HepG2 (cell line): ENCODE measurements around the gene EVA1A. TPM values are rescaled to one million over a fixed set of nuclear protein-coding genes. Genes with fewer than 3 reads are reported as not detected.
A peak's percentile ranks its signal among the peaks of the same experiment; 100 is the strongest.

ENCODE experiments used
- CEBPG ChIP-seq: IDR thresholded peaks from 2 replicates; pipeline ENCODE4 v1.6.1; 2016
- KLF6 ChIP-seq: IDR thresholded peaks from 2 replicates; pipeline ENCODE4 v1.8.0; 2016; ENCODE audit warnings: missing biosample characterization, missing genetic modification reagents
- MED8 ChIP-seq: sonication (generic); formaldehyde crosslinking; IDR thresholded peaks from 2 replicates; pipeline ENCODE4 v1.8.1; 2023; ENCODE audit warnings: mild to moderate bottlenecking, missing genetic modification reagents; ENCODE audit not compliant: insufficient replicate concordance
- USF2 ChIP-seq, 2 experiments: sonication (generic) in 1 of 2; formaldehyde crosslinking in 1 of 2; IDR thresholded peaks; 2 replicates each; pipeline versions ENCODE4 v1.5.1 to v1.6.1; 2011 to 2020; ENCODE audit warnings: borderline replicate concordance in 1 of 2, low read depth in 1 of 2, low read length in 1 of 2, mild to moderate bottlenecking in 1 of 2, missing genetic modification reagents in 1 of 2, moderate library complexity in 1 of 2
- XBP1 ChIP-seq: sonication (generic); formaldehyde crosslinking; IDR thresholded peaks from 2 replicates; pipeline ENCODE4 v1.5.0; 2020; ENCODE audit warnings: missing genetic modification reagents
- XRCC5 ChIP-seq: fragments of 200-400 bp; formaldehyde crosslinking; optimal IDR thresholded peaks from 2 replicates; pipeline ENCODE3; 2017; ENCODE audit warnings: mild to moderate bottlenecking, low read length
- ZBTB40 ChIP-seq, 2 experiments: fragments of 450-650 bp in 1 of 2; sonication (generic) in 1 of 2; formaldehyde crosslinking in 1 of 2; IDR thresholded peaks; 2 replicates each; pipeline versions ENCODE4 v1.6.1 to v1.8.0; 2016 to 2022; ENCODE audit warnings: antibody characterized with exemption in 1 of 2, mild to moderate bottlenecking in 1 of 2, missing genetic modification reagents in 1 of 2
- ZEB1 ChIP-seq: IDR thresholded peaks from 2 replicates; pipeline ENCODE4 v1.6.1; 2012; ENCODE audit warnings: mild to moderate bottlenecking, low read depth, inconsistent platforms; ENCODE audit not compliant: insufficient replicate concordance
- ZMYM2 ChIP-seq: sonication (generic); formaldehyde crosslinking; IDR thresholded peaks from 2 replicates; pipeline ENCODE4 v1.8.0; 2022; ENCODE audit warnings: mild to moderate bottlenecking, missing genetic modification reagents
- ZNF33B ChIP-seq: sonication (generic); formaldehyde crosslinking; IDR thresholded peaks from 2 replicates; pipeline ENCODE4 v1.5.1; 2020; ENCODE audit warnings: mild to moderate bottlenecking, missing genetic modification reagents
- ZNF841 ChIP-seq: sonication (generic); formaldehyde crosslinking; IDR thresholded peaks from 2 replicates; pipeline ENCODE4 v1.8.1; 2023; ENCODE audit warnings: missing genetic modification reagents, borderline replicate concordance
- polyA plus RNA-seq, 8 experiments: library from polyadenylated mRNA; depleted of rRNA in 3 of 8; stranded (reverse) in 7 of 8; unstranded in 1 of 8; fragments of >200 nt; fragmentation: Illumina TruSeq in 4 of 8; extraction: Trizol in 4 of 8; gene quantifications; 2 replicates each; pipeline versions ENCODE4 v1.2.1 to v1.2.3, GENCODE V29; 2011 to 2016; ENCODE audit warnings: low read depth in 4 of 8, missing spikeins in 1 of 8, mixed read lengths in 1 of 8; ENCODE audit not compliant: insufficient read depth in 1 of 8
- total RNA-seq, 5 experiments: library from RNA; depleted of rRNA; stranded (reverse); fragments of >200 nt; fragmentation: Illumina TruSeq; extraction: Trizol; gene quantifications; 2 replicates each; pipeline ENCODE4 v1.2.3, GENCODE V29; 2016; ENCODE audit warnings: low read depth in 1 of 5
- TF ChIP-seq, protein P1 (sequence below): sonication (generic); formaldehyde crosslinking; IDR thresholded peaks from 2 replicates; pipeline ENCODE4 v1.5.0; 2020; ENCODE audit warnings: mild to moderate bottlenecking, missing genetic modification reagents

The EVA1A gene
- total and polyA plus RNA-seq, 2 of the 13 experiments (the other 11 are each of a cell fraction or from before 2014, with no cell fraction given) = 57.5 to 57.8 TPM

- no peak for TF ChIP-seq MED8 (CRISPR knock-in tag)
- no peak for TF ChIP-seq KLF6 (CRISPR knock-in tag)
- no peak for TF ChIP-seq XRCC5
- no peak for TF ChIP-seq USF2 (IDR thresholded peaks at IDR 0.05; ENCODE audit: low read depth, low read length)
- TF ChIP-seq USF2 (CRISPR knock-in tag; IDR thresholded peaks at IDR 0.05; ENCODE audit: borderline replicate concordance) = no peak
- no peak for TF ChIP-seq ZNF841 (CRISPR knock-in tag)
- peak; percentile 65; the same call in 1 of the 2 replicates for TF ChIP-seq ZMYM2
- no peak for TF ChIP-seq CEBPG (CRISPR knock-in tag)
- no peak for TF ChIP-seq ZNF33B (CRISPR knock-in tag)
- TF ChIP-seq, protein P1, sequence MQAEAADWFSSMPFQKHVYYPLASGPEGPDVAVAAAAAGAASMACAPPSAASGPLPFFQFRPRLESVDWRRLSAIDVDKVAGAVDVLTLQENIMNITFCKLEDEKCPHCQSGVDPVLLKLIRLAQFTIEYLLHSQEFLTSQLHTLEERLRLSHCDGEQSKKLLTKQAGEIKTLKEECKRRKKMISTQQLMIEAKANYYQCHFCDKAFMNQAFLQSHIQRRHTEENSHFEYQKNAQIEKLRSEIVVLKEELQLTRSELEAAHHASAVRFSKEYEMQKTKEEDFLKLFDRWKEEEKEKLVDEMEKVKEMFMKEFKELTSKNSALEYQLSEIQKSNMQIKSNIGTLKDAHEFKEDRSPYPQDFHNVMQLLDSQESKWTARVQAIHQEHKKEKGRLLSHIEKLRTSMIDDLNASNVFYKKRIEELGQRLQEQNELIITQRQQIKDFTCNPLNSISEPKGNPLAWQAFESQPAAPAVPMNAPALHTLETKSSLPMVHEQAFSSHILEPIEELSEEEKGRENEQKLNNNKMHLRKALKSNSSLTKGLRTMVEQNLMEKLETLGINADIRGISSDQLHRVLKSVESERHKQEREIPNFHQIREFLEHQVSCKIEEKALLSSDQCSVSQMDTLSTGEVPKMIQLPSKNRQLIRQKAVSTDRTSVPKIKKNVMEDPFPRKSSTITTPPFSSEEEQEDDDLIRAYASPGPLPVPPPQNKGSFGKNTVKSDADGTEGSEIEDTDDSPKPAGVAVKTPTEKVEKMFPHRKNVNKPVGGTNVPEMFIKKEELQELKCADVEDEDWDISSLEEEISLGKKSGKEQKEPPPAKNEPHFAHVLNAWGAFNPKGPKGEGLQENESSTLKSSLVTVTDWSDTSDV (CRISPR knock-in tag) = no peak
- no peak for TF ChIP-seq ZEB1
- no peak for TF ChIP-seq ZBTB40 (IDR thresholded peaks at IDR 0.05)
- TF ChIP-seq ZBTB40 (CRISPR knock-in tag; IDR thresholded peaks at IDR 0.05) = no peak
- TF ChIP-seq XBP1 (CRISPR knock-in tag) = no peak
Measured at GRCh38 chr2:75466708-75467311, 93.9 kb downstream of the EVA1A start (continued).
